HG03175 (cell line): Measurements from ENCODE around the gene SMAD5.

Experiments used
- ATAC-seq: cut with Tn5 transposase; IDR thresholded peaks from one replicate; pipeline ENCODE4 v1.9.1; 2021; ENCODE audit warnings: mild to moderate bottlenecking, moderate library complexity; ENCODE audit not compliant: unreplicated experiment

SMAD5 gene

DNA sequence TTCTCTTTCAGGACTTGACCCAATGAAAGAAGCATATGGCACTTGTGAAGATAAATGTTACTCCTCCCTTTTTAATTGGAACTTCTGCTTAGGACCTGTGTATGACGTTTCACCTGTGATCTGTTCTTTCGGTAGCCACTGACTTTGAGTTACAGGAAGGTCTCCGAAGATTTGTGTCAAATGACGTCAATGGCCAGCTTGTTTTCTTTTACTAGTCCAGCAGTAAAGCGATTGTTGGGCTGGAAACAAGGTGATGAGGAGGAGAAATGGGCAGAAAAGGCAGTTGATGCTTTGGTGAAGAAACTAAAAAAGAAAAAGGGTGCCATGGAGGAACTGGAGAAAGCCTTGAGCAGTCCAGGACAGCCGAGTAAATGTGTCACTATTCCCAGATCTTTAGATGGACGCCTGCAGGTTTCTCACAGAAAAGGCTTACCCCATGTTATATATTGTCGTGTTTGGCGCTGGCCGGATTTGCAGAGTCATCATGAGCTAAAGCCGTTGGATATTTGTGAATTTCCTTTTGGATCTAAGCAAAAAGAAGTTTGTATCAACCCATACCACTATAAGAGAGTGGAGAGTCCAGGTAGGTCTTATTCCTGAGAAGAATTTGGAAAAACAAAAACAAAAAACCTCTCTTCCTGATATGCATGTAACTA, 21.1 kb downstream of the SMAD5 start:
- no peak for ATAC-seq

DNA sequence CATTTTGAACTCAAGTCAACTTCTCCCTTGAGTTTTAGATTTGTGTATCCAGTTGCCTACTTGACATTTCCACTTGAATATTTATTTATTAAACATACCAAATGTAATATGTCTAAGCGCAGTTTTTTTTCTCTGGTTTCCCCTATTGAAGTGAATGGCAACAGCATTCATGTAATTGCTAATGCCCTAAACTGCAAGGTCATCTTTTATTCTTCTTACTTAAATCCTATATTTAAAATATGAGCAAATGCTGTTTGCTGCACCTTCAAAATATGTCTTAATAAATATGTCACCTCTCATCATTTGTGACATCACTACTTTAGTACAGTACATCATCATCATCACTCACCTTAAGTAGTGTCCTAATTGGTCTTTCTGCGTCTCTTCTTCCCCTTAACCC, 22.4 kb downstream of the SMAD5 start:
- no peak for ATAC-seq

DNA sequence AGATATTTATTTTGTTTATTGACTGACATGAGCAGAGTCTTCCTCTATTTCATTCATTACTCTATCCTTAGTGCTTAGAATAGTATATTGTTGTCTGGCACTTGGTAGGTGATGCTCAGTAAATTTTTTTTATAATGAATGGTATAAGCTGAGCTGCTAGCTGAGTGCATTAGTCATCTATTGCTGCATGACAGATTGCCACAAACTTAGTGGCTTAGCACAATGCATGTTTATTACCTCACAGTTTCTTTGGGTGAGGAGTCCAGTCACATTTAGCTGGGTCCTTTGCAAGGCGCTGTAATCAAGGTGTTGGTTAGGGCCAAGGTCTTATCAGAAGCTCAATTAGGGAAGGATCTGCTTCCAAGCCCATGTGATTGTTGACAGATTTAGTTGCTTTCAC, 23.1 kb downstream of the SMAD5 start:
- ATAC-seq: no peak

DNA sequence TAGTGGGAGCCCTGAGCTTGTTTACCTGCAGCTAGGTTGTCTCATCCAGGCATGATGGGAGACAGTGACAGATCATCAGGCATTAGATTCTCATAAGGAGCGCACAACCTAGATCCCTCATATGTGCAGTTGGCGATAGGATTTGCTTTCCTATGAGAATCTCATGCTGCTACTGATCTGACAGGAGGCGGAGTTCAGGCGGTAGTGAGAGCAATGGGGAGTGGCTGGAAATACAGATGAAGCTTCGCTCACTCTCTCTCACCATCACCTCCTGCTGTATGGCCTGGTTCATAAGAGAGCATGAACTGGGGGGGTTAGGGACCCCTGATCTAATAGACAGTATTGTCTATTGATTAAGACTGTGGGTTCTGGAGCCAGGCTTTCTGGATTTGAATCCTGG, 24.9 kb downstream of the SMAD5 start:
- ATAC-seq: no peak

DNA sequence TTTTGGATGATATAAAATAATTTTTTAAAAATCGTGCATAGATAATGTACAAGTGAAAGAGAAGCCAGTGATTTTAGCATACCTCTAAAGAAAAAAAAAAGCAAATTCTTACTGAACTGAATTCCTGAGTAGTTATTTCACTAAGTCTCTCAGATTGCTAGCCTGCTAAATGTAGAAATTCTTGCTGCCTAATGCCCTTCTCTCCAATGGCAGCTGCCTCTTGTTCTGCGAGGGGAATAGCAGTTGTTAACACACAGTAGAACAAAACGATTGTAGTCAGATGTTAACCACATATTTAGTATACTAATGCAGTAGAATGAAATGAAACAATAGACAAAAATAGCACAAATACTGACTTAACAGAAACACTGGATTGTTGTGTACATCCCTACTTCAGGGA, 26.8 kb downstream of the SMAD5 start:
- ATAC-seq: no peak

DNA sequence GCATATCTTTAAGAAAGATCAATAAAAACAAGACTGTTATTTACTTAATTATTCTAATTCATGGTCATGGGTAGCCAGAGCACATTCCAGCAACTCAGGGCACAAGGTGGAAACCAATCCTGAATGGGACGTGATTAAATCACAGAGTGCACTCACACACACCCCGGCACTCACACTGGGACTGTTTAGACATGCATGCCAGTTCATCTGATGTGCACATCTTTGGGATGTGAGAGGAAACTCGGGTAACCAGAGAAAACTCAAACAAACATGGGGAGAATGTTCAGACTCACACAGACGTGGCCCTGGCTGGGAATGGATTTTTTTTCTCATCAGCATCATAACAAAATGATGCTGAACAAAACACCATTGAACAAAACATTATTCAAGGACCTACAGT, 29.4 kb downstream of the SMAD5 start:
- ATAC-seq: no peak

DNA sequence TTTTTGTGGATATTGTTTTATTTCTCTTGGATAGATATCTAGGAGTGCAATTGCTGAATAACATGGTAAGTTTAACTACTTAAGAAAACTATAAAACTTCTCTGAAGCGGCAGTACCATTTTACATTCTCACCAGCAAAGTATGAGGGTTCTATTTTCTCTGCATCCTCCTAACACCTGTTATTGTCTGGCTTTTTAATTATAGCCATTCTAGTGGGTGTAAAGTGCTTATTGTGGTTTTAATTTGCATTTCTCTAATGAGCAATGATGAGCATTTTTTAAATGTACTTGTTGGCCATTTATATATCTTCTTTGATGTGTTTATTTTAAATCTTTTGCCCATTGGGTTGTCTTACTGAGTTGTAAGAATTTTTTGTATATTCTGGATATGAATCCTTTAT, 31.6 kb downstream of the SMAD5 start:
- no peak for ATAC-seq

DNA sequence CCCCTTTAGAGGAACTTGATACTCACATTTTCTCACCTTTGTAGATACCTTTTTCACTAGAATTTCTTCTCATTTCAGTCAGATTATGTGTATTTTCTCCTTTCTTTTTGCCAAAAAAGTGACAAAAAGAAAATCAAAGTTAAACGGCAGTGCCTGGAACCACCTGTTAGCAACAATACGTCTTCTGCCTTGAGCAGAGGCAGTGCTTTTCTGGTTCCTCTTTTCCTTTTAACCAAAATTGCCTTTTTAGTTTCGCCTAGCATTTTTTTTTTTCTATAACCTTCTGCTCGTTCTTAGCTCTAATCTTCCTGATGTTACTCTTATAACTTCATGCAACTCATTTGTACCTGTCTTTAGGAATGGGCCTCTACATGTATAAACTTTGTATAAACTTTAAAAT, 34.3 kb downstream of the SMAD5 start:
- peak; percentile 67 for ATAC-seq

DNA sequence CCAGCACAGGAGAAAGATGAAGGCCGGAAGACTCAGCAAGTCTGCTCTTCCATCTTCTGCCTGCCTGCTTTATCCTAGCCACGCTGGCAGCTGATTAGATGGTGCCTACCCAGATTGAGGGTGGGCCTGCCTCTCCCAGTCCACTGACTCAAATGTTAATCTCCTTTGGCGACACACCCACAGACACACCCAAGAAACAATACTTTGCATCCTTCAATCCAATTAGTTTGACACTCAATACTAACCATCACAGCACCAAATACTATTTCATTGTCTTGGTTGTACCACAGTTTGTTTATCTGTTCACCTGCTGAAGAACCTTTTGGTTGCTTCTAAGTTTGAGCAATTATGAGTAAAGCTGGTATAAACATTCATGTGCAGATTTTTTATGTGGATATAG, 36.6 kb downstream of the SMAD5 start:
- no peak for ATAC-seq

DNA sequence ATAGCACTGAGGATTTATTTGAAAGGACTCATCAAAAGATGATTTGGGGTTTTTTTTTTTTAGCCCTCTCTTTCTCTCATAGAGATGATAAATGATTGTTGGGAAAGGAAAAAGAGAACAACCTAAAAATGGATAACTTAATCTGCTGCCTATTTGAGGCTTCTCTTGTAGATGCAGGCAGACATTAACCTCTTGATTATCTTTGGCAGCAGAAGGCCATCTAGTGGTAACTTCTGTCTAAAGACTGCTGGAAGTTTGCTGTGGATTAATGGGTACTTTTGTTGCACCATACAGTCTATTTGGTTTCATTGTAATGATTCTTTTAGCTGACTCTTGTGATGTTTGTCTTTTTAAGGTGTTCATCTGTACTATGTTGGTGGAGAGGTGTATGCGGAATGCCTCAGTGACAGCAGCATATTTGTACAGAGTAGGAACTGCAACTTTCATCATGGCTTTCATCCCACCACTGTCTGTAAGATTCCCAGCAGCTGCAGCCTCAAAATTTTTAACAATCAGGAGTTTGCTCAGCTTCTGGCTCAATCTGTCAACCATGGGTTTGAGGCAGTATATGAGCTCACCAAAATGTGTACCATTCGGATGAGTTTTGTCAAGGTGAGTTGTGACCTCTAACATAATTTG, 41.5 kb downstream of the SMAD5 start:
- ATAC-seq: no peak

DNA sequence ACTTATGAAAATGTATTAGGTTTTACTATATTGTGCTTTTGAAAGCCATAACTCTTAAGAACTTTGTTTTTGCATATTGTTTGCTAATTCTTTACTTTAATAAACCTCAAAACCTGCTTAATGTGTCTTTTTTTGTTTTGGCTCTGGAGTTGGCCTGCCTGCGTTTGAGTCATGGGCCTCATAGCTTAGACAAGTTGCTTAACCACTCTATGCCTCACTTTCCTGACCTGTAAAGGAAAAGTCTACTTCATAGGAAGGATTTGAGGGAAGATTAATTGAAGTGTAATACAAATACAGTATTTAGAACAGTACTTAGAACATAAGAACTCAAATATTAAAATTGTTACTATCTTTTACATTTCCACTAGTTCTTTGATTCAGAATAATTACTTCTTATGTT, 50.0 kb downstream of the SMAD5 start:
- no peak for ATAC-seq

DNA sequence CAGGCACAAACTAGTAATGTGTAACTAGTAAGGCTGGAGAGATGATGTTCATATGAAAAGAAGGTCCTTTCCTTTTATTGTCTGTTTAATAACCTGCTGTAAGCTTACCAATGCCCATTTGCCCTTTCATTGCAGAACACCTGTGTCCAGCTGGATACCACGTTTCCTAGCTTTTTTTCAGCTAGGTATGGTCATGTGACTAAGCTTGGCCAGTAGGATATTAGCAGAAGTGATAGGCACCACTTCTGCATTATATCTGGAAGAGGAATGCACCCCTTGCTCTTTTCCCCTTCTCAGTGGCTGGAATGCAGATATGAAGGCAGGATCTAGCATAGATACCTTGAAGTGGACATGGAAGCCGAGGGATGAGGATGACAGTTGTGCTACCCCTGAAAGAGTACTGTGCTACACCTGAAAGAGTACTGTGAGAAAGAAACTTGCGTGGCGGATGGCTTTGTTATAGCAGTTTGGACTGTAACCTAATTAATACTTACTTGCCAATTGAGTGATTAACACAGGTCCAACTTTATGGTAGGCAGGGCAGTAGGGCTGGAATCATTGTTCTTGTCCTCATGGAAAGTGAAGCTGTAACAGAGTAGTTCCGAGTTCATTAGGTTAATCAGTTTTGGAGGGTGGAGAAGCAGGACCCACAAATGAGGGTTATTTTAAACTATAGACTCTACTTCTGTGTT, 53.5 kb downstream of the SMAD5 start:
- ATAC-seq: no peak

DNA sequence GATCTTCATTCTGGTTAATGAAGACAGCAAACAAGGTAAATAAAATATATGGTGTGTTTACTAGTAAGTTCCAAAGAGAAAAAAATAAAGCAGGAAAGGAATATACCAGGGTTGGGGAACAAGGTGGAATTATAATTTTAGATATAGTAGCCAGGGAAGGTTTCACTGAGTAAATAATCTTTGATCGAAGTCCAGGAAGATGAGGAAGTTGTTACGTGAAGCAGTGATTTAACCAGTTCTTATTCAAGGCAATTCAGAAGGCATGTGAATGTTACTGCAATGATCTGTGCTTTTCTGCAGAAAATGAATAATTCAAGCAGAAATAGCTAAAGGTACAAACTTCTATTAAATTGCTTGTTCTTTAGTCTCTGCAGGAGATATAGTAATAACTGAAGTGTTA, 54.2 kb downstream of the SMAD5 start:
- ATAC-seq: no peak

DNA sequence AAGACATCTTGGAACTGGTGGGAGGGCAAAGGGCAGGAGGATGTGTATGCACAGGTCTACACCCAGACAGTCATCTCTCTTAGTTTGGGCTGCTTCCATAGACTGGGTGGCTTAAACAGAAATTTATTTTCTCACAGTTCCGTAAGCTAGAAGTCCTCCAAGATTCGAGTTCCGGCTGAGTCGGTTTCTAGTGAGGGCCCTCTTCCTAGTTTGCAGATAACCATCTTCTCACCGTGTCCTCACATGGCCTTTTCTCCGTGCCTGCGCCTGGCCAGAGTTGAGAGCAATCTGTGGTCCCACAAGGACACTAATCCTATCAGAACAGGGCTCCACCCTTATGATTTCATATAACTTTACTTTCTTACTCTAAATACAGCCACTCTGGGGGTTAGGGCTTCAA, 56.2 kb downstream of the SMAD5 start:
- no peak for ATAC-seq

DNA sequence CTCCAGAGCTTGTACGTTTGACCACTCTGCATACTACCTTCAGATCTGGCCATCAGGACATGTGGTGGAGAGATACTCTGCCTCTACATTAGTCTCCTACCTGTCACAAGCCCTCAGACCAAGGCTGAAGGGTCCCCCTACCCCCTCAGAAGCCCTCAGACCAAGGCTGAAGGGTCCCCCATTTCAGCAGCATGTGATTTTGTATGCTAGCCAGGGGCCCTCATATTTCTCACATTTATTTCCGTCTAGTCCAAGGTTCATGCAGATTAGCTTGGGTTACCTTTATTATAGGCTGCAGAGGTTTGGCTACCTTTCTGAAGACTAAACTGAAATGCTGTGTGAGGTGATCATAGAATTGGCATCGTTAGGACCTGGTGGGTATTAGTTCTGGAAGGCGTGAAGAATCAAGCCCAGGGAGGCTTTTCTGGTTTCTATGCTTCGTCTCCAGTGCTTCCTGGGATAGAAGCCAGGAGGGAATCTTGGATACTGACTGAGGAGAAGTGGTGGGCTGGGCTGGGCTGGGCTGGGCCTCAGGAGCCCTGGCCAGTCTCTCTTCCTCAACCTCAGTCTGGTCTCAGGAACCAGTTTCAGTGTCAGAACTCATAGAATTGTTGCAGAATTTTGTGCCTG, 57.6 kb downstream of the SMAD5 start:
- no peak for ATAC-seq

DNA sequence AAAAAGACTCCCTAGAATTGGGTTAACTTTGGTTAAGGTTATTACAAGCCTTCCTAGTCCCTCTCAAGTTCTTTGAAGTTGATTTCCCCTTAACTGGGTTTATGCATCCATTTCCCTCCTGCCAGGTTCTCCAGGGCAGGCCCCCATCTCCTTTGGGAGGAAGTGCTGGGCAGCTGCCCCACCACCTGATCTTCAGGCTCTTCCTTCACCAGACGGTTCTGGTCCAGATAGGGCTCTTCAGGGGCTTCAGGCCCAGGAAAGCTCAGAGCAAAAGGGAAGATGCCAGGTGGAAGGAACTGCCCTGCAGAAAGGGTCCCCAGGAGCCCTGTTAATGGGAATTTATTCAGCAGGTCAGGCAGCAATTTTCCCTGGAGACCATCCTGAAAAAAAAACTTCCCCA, 58.3 kb downstream of the SMAD5 start:
- no peak for ATAC-seq

DNA sequence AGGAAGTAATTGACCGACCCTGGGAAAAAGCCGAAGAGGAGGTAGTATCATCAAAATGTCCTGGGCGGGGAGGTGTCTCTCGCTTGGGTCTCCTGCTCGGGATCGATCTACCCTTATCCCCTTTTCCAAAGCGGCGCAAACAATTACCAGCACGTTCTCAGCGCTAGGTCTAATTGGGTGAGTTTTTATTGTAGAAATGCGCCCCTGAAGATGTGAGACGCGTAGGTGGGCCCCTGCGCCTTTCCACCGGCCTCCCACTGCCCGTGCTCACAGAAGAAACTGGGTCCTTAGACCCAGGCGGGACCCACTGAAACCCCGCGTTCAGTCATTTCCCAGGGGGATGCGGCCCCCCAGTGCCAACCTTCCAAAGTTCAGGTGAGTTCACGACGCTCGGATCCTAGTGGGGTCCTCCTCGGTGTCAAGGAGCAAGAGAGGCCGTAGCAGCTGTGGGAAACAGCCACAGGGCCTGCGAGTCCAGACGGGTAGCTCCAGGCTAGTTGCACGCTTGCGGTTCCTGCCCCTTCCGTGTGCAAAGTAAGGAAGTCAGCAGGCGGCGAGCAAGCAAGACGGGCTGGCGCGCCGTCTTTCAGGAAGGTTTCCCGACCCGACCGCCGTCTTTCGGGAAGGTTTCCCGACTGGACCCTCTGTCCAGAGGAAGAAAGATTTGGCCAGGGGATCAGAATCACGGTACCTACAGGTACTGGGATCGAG, 58.8 kb downstream of the SMAD5 start:
- ATAC-seq: no peak

DNA sequence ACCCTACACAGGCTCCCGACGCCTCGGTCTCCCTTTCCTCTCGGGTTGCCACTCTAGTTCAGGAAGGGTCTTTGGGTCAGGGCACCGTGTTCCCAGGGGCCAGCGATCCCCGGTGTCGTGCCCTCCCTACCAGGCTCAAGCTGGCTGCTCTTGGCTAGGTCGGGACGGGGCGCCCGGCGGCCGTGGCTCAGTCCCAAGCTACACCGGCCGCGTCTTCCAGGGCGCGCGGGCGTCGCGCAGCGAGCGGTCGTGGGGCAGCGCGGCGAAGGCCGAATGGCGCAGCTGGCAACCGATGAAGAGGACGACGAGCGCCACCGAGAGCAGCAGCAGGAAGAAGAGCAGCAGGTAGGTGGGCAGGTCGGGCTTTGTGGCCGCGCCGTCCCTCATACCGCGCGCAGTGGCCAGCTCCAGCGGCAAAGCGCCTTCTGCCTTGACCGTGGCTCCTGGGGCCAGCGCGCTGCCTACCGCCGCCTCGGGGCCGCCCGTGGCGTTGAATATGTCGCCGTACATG, 59.4 kb downstream of the SMAD5 start:
- ATAC-seq: no peak

DNA sequence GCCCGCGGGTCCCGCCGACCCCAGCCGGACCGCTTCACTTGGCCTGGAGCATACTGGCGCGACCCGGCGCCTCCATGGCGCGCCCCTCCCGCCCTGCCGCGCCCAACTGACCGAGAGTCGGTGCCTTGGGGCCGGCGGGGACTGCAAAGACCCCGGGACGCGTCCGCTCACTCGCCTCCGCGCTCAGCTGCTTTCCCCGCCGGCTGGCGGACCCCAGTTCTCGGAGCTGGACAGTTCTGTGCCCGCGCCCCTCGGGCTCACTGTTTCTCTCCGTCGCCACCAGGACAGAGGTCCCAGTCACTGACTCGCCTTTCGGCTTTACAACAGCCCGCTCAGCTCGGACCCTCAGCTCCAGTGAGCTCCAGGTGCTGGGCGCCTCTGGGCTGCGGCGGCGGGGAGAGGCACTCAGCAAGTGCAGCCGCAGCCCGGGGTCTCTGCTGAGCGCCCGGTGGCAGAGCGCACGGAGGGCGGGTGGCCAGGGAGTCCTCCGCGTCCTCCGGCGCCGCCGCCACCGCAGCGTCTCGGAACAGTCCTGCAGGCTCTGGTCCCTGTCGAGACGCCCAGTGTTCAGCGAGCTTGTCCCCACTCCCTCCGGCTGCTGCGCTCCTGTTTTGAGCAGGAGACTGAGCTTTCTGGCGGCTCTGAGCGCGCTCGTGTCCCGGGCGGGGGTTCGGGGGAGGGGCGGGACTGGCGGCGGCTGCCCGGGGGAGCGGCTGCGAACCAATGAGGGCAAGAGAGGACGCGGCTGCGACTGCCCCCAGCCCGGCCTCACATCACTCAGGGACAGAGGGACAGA, 60.1 kb downstream of the SMAD5 start, which contains the start of gene SMIM32:
TSS of gene SMIM32 (minus strand) at position 637 of the 796 bp plus-strand sequence. CDS start 638 bp downstream, outside the sequence.
- ATAC-seq: no peak

DNA sequence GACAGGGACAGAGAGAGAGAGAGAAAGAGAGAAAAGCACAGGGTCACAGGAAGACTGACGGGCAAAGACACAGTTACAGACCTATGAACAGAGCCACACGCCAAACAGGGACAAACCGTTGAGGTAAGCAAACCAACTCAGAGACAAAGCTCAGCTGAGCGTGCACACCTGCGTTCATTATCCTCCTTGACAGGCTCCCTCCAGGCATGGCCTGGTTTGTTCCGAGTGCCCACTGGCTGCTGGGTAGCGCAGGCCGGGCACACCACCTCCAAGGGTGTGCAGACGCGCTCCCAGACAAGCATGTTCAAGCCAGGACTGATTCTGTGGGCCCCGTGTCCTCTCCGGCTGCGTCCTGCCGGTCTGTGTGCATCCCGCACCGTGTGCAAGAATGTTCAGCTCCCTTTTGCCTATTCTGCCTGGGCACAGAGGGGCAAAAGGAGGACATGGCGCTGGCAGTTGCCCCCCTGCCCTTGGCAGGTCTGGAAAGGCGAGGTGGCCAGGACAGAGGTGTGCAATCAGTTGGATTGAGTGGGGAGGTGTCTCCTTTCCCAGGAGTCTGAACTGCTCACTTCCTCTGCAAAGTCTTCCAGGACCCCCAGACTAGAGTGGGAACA, 60.8 kb downstream of the SMAD5 start:
- no peak for ATAC-seq
